ENCODE data around the gene ADGRD1. TPM values are rescaled to one million over a fixed set of nuclear protein-coding genes. Genes with fewer than 3 reads are reported as not detected.

The ADGRD1 gene
- polyA plus RNA-seq, 3 donors = 4.7 to 17.9 (median 4.9) TPM

DNA sequence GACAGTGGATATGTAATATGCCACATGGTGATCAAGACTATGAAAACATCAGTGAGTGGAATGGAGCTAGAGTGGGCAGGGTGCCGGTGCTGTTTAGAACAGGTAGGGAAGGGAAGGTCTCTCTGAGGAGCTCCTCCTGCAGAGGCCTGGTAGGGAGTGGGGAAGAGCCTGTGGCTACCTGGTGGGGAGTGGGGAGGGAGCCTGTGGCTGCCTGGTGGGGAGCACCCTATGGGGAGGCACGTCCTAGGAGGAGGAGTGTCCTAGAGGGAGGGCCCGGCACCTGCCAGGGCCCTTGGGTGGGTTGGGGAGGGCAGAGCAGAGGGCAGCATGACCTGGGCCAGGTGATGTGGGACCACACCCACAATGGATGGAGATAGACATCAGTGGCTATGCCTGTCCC lies 122.6 kb downstream of the ADGRD1 start:
- DNase-seq = no peak
- Histone ChIP-seq H3K27ac (ENCODE audit: low read depth in 1 of 2, low read length in 2 of 2) (no peak overlapping the region), H3K79me2 (ENCODE audit: insufficient read depth, low read length) (no peaks in the 10 kb centered on the region), H2AFZ (ENCODE audit: insufficient read depth, low read depth, low read length, poor library complexity, severe bottlenecking) (no peak overlapping the region), H3K27me3 (ENCODE audit: control insufficient read depth in 2 of 2, insufficient read depth in 2 of 2, low read length in 2 of 2) (no peaks in the 10 kb centered on the region), H4K20me1 (ENCODE audit: insufficient read depth, low read length) (no peaks in the 10 kb centered on the region), H3K36me3 (replicated peaks in 1 of 2; ENCODE audit: control insufficient read depth in 1 of 2, insufficient read depth in 2 of 2, low read length in 2 of 2) (no peaks in the 10 kb centered on the region), H3K9ac (ENCODE audit: insufficient read depth, low read length, poor library complexity, severe bottlenecking) (no peak overlapping the region), H3K4me1 (ENCODE audit: control insufficient read depth in 1 of 2, insufficient read depth in 2 of 2, low read length in 2 of 2) (no peaks in the 10 kb centered on the region), H3K4me2 (replicated peaks; ENCODE audit: extremely low read depth, low read length, poor library complexity, severe bottlenecking) (no peak overlapping the region), H3K4me3 (replicated peaks in 1 of 3; ENCODE audit: low read depth in 2 of 3, low read length in 3 of 3) (no peak overlapping the region), H3K9me3 (replicated peaks in 1 of 2; ENCODE audit: control insufficient read depth in 1 of 2, insufficient read depth in 1 of 2, low read length in 2 of 2) (peaks cover 0 to 10% of the 10 kb centered on the region in 2 donors)
- intact Hi-C loops (cut with micrococcal nuclease) = no loop called here
- peaks cover 0 to 11% (median 5%) of the 10 kb centered on the region in 7 donors for H3K9me3 Mint-ChIP-seq
- TF ChIP-seq, protein P1, sequence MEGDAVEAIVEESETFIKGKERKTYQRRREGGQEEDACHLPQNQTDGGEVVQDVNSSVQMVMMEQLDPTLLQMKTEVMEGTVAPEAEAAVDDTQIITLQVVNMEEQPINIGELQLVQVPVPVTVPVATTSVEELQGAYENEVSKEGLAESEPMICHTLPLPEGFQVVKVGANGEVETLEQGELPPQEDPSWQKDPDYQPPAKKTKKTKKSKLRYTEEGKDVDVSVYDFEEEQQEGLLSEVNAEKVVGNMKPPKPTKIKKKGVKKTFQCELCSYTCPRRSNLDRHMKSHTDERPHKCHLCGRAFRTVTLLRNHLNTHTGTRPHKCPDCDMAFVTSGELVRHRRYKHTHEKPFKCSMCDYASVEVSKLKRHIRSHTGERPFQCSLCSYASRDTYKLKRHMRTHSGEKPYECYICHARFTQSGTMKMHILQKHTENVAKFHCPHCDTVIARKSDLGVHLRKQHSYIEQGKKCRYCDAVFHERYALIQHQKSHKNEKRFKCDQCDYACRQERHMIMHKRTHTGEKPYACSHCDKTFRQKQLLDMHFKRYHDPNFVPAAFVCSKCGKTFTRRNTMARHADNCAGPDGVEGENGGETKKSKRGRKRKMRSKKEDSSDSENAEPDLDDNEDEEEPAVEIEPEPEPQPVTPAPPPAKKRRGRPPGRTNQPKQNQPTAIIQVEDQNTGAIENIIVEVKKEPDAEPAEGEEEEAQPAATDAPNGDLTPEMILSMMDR (IDR thresholded peaks at IDR 0.05) = no peak
- no peak overlapping the region for H3K4me3 Mint-ChIP-seq
- 93% methylated on average over 3 of the region's 3 CpGs for WGBS (ENCODE audit: insufficient coverage)
- peaks cover 5% of the 10 kb centered on the region for H3K4me1 Mint-ChIP-seq
- peaks cover 0 to 2% of the 10 kb centered on the region in 2 donors for H3K36me3 Mint-ChIP-seq
- H3K27ac Mint-ChIP-seq = peak overlapping the region in 1 of 7 donors; percentile 52
- peaks cover 3 to 7% (median 5%) of the 10 kb centered on the region in 3 donors for H3K27me3 Mint-ChIP-seq (ENCODE audit: low read depth in 3 of 3)

GRCh38 chr12:131076791-131077747 lies 123.4 kb downstream of the ADGRD1 start:
- Histone ChIP-seq H3K9me3 (replicated peaks in 1 of 2; ENCODE audit: control insufficient read depth in 1 of 2, insufficient read depth in 1 of 2, low read length in 2 of 2) (peaks cover 0 to 8% of the 10 kb centered on the region in 2 donors), H3K27ac (ENCODE audit: low read depth in 1 of 2, low read length in 2 of 2) (no peak overlapping the region), H3K36me3 (replicated peaks in 1 of 2; ENCODE audit: control insufficient read depth in 1 of 2, insufficient read depth in 2 of 2, low read length in 2 of 2) (no peaks in the 10 kb centered on the region), H3K4me2 (replicated peaks; ENCODE audit: extremely low read depth, low read length, poor library complexity, severe bottlenecking) (no peak overlapping the region), H3K27me3 (ENCODE audit: control insufficient read depth in 2 of 2, insufficient read depth in 2 of 2, low read length in 2 of 2) (peaks cover 0 to 2% of the 10 kb centered on the region in 2 donors), H3K4me3 (replicated peaks in 1 of 3; ENCODE audit: low read depth in 2 of 3, low read length in 3 of 3) (no peak overlapping the region), H4K20me1 (ENCODE audit: insufficient read depth, low read length) (no peaks in the 10 kb centered on the region), H2AFZ (ENCODE audit: insufficient read depth, low read depth, low read length, poor library complexity, severe bottlenecking) (no peak overlapping the region), H3K9ac (ENCODE audit: insufficient read depth, low read length, poor library complexity, severe bottlenecking) (no peak overlapping the region), H3K79me2 (ENCODE audit: insufficient read depth, low read length) (no peaks in the 10 kb centered on the region), H3K4me1 (ENCODE audit: control insufficient read depth in 1 of 2, insufficient read depth in 2 of 2, low read length in 2 of 2) (no peaks in the 10 kb centered on the region)
- Mint-ChIP-seq H3K36me3 (peaks cover 0 to 2% of the 10 kb centered on the region in 2 donors), H3K4me1 (peaks cover 5% of the 10 kb centered on the region), H3K27me3 (ENCODE audit: low read depth in 3 of 3) (peaks cover 3 to 7% (median 5%) of the 10 kb centered on the region in 3 donors), H3K27ac (no peak overlapping the region), H3K4me3 (no peak overlapping the region), H3K9me3 (peaks cover 0 to 11% (median 5%) of the 10 kb centered on the region in 7 donors)
- no peak for DNase-seq
- intact Hi-C loops (cut with micrococcal nuclease) = no loop called here
- TF ChIP-seq, protein P1 (IDR thresholded peaks at IDR 0.05) = no peak
- WGBS (ENCODE audit: insufficient coverage) = 93% methylated on average over 15 of the region's 25 CpGs
